Left ventricle myocardium inferior (tissue), 1 donor: ENCODE results near the gene TNFRSF21. TPM values are rescaled to one million over a fixed set of nuclear protein-coding genes. Genes with fewer than 3 reads are reported as not detected.

Experiments
- DNase-seq: peaks from one replicate; pipeline ENCODE4 v3.0.0-alpha.2; 2020
- H3K27ac ChIP-seq: fragments of 200-600 bp; replicated peaks from 2 replicates; pipeline ENCODE4 v1.8.0; 2021
- H3K27me3 ChIP-seq: fragments of 200-600 bp; 2 replicates; pipeline ENCODE4 v1.8.0; 2021; ENCODE audit warnings: low read depth
- H3K36me3 ChIP-seq: fragments of 200-600 bp; 2 replicates; pipeline ENCODE4 v1.8.0; 2021
- H3K4me1 ChIP-seq: fragments of 200-600 bp; 2 replicates; pipeline ENCODE4 v1.8.0; 2021
- H3K4me3 ChIP-seq: fragments of 200-600 bp; 2 replicates; pipeline ENCODE4 v1.8.0; 2021; ENCODE audit warnings: mild to moderate bottlenecking, moderate library complexity
- H3K9me3 ChIP-seq: fragments of 200-600 bp; replicated peaks from 2 replicates; pipeline ENCODE4 v1.8.0; 2021
- intact Hi-C: fragments of 100-400 bp; cut with micrococcal nuclease; formaldehyde crosslinking; loops from one replicate; pipeline ENCODE4 v1.11.0; 2022
- total RNA-seq: library from RNA; stranded (reverse); fragmentation: NEBNext Ultra II Directional; extraction: Animal tissue kit (Norgen Biotek cat#: 25700); gene quantifications from one replicate; pipeline ENCODE4 v1.2.1, GENCODE V29; 2021
- TF ChIP-seq, protein P1 (sequence below): fragments of 200-600 bp; IDR thresholded peaks from 2 replicates; pipeline ENCODE4 v1.8.0; 2021; ENCODE audit warnings: antibody characterized with exemption, mild to moderate bottlenecking, borderline replicate concordance
- donor health status: DM: no; HTN: yes; CAD: no; lungs with severe emphysema.

Gene TNFRSF21
- total RNA-seq, 1 donor from 2014 or later = 6.3 TPM

- no peak overlapping the region for H3K27ac ChIP-seq
- DNase-seq = no peak
- intact Hi-C loops = no loop called here
- TF ChIP-seq, protein P1, sequence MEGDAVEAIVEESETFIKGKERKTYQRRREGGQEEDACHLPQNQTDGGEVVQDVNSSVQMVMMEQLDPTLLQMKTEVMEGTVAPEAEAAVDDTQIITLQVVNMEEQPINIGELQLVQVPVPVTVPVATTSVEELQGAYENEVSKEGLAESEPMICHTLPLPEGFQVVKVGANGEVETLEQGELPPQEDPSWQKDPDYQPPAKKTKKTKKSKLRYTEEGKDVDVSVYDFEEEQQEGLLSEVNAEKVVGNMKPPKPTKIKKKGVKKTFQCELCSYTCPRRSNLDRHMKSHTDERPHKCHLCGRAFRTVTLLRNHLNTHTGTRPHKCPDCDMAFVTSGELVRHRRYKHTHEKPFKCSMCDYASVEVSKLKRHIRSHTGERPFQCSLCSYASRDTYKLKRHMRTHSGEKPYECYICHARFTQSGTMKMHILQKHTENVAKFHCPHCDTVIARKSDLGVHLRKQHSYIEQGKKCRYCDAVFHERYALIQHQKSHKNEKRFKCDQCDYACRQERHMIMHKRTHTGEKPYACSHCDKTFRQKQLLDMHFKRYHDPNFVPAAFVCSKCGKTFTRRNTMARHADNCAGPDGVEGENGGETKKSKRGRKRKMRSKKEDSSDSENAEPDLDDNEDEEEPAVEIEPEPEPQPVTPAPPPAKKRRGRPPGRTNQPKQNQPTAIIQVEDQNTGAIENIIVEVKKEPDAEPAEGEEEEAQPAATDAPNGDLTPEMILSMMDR = no peak
- no peaks in the 10 kb centered on the region for H3K4me1 ChIP-seq
- H3K36me3 ChIP-seq = no peaks in the 10 kb centered on the region
- H3K9me3 ChIP-seq = no peaks in the 10 kb centered on the region
- no peak overlapping the region for H3K4me3 ChIP-seq
- peaks cover 12% of the 10 kb centered on the region for H3K27me3 ChIP-seq
Measured at GRCh38 chr6:47348316-47348863, 38.7 kb upstream of the TNFRSF21 start.

GRCh38 chr6:47345761-47346160 is 36.1 kb upstream of the TNFRSF21 start:
- TF ChIP-seq, protein P1 = no peak

DNA sequence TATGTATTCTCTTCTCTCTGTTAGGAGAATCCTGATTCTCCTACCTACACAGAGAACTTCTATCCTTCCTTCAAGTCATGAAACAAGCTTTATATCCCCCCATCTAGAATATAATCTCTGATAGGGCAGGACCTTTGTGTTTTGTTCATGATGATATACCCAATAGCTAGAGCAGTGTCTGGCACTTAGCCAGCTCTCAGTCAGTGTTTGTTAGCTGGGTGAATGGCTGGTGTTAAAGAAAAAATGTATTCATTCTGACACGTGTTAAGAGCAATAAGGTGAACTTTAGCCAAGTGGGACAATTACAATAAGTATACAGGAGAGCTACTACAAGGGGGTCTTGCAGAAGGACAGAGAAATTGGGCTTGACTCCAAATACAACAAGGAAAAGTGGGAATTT is 34.3 kb upstream of the TNFRSF21 start:
- H3K9me3 ChIP-seq = no peaks in the 10 kb centered on the region
- no peak overlapping the region for H3K27ac ChIP-seq
- no peak for DNase-seq
- intact Hi-C loops = no loop called here
- TF ChIP-seq, protein P1 = no peak
- no peak overlapping the region for H3K4me3 ChIP-seq
- H3K4me1 ChIP-seq = no peaks in the 10 kb centered on the region
- peaks cover 12% of the 10 kb centered on the region for H3K27me3 ChIP-seq
- no peaks in the 10 kb centered on the region for H3K36me3 ChIP-seq

More at GRCh38 chr6:47345761-47346160, 36.1 kb upstream of the TNFRSF21 start:
- H3K27me3 ChIP-seq = peaks cover 12% of the 10 kb centered on the region
- intact Hi-C loops = no loop called here
- H3K4me1 ChIP-seq = no peaks in the 10 kb centered on the region
- no peak overlapping the region for H3K27ac ChIP-seq
- DNase-seq = no peak
- no peak overlapping the region for H3K4me3 ChIP-seq
- no peaks in the 10 kb centered on the region for H3K36me3 ChIP-seq
- H3K9me3 ChIP-seq = no peaks in the 10 kb centered on the region

DNA sequence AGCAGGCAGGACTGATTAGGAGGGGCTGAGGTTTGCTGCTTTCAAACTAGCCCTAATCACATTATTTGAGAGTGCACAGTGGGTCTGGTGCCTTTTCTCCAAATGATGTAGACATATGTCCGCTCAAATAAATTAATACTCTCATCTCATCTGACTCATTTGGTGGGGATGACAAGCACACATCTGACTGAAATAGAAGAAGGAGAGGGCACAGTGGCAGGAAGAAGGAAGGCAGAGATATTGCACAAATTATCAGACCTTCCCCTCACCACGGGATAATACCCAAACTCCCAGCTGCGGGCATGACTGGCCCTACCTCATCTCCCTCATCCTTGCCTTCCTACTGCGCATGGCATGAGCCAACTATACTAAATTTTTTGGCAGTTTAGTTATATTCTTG is 33.9 kb upstream of the TNFRSF21 start:
- Histone ChIP-seq H3K27me3 (peaks cover 10% of the 10 kb centered on the region), H3K36me3 (no peaks in the 10 kb centered on the region), H3K4me3 (no peak overlapping the region), H3K27ac (no peak overlapping the region), H3K4me1 (no peaks in the 10 kb centered on the region), H3K9me3 (no peaks in the 10 kb centered on the region)
- no peak for DNase-seq
- intact Hi-C loops = no loop called here
- TF ChIP-seq, protein P1 = no peak

DNA sequence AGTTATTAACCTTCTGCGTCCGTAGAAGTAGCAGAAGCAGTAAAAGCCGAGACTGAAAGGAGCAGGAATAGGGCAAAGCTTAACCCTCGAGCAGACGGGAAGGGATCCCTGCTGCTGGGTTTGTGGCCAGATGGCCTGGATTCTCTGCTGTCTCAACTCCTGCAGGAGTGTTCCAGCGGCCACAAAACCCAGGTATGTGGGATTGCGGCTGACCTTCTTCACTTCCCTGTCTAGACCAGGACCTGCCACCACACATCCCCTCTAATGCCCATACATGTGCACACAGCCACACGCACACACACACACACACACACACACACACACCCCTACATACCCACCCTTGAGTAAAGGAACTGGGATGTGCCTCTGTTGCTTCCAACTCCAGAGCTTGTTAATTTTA is 33.1 kb upstream of the TNFRSF21 start:
- Histone ChIP-seq H3K36me3 (no peaks in the 10 kb centered on the region), H3K4me3 (no peak overlapping the region), H3K9me3 (no peaks in the 10 kb centered on the region), H3K27me3 (peaks cover 8% of the 10 kb centered on the region), H3K27ac (no peak overlapping the region), H3K4me1 (no peaks in the 10 kb centered on the region)
- DNase-seq = no peak
- TF ChIP-seq, protein P1 = no peak
- intact Hi-C loops = no loop called here
